GM18861 (cell line): ENCODE measurements around the gene HDDC3.
A peak's percentile ranks its signal among the peaks of the same experiment; 100 is the strongest.

Experiments
- ATAC-seq: cut with Tn5 transposase; IDR thresholded peaks from one replicate; pipeline ENCODE4 v1.9.1; 2021; ENCODE audit not compliant: unreplicated experiment

HDDC3 gene

DNA sequence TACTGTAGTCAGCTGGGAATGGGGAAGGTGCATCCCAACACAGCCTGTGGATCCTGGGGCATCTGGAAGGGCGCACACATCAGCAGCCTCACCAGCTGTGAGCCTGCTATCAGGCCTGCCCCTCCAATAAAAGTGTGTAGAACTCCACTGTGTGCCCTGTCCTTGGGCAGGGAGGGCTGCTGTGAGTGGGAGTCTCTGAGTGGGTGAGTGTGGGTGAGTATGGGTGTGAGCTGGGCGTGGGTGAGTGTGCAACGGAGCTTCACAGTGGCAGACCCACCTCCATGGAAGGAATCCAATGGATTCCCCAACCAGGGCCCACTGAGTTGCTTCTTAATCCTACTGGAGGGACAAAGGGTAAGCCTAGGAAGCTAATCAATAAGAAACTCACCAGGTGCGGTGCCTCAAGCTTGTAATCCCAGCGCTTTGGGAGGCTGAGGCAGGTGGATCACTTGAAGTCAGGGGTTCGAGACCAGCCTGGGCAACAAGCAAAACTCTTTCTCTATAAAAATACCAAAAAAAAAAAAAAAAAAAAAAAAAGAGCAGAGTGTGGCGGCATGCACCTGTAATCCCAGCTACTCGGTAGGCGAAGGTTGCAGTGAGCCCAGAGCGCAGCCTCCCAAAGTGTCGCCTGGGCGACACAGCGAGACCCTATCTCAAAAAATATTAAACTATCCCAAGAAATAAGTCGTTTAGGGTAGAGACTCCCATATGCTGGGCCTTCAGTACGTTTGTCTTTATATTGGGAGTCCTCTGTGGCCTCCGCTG, 21.8 kb upstream of the HDDC3 start:
- no peak for ATAC-seq

GRCh38 chr15:90952901-90953677, 20.7 kb upstream of the HDDC3 start:
- ATAC-seq: no peak

GRCh38 chr15:90950676-90951075, 18.3 kb upstream of the HDDC3 start:
- ATAC-seq: no peak

GRCh38 chr15:90949979-90950675, 17.8 kb upstream of the HDDC3 start:
- ATAC-seq: no peak

GRCh38 chr15:90948506-90948905, 16.2 kb upstream of the HDDC3 start:
- ATAC-seq: no peak

DNA sequence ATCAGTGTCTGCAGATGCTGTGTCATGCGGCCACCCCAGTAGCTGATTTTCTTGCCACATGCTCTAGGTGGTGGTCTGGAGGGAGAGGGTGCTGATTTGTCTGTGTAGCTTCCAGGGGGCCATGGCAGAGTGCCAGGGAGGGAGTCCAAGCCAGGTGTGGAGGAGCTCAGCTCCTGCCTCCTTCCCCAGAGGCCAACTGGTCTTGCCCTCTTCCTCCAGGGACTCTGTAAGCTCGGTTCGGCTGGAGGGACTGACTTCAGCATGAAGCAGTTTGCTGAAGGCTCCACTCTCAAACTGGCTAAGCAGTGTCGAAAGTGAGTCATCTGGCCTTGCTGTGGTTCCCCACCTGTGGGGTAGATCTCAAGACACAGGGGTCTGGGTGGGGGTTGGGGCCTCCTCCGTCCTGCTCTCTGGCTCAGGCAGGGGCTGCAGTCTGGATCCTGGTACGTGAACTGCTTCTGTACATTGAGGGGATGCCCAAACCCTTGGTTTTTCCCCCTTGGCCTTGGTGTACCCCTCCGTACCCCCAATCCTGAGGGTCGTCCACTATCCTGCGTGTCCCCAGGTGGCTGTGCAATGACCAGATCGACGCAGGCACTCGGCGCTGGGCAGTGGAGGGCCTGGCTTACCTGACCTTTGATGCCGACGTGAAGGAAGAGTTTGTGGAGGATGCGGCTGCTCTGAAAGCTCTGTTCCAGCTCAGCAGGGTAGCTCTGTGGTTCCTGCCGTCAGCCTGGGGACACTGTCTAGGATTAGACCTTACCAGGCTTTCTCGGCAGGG, 15.4 kb upstream of the HDDC3 start:
- no peak for ATAC-seq

DNA sequence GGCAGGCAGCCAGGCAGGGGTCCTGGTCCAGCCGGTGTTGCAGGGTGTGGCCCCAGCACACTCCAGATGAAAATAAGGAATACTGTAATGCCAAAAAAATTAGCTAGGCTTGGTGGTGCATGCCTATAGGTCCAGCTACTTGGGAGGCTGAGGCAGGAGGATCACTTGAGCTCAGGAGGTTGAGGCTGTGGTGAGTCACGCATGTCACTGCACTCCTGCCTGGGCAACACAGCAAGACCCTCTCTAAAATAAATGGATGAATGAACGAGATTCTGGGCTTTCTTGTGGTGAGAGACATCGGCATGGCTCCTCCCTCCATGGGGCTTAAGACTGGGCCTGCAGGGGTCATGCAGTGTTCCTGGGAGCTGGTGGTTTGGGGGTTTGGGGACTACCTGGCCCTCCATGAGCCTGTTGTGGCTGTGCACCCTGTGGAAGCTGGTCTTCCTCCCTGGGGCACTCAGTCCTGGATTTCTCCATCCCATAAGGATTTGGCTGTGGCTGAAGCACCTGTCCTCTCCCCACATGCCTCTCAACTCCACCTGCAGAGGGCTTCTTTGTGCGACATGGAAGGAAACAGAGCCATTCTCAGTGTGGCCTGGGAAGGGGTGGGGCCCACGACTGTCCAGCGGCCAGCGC, 14.7 kb upstream of the HDDC3 start:
- ATAC-seq: no peak

- ATAC-seq: no peak
Observed at GRCh38 chr15:90946538-90946937, 14.2 kb upstream of the HDDC3 start.

GRCh38 chr15:90945091-90945490, 12.7 kb upstream of the HDDC3 start:
- ATAC-seq: no peak

DNA sequence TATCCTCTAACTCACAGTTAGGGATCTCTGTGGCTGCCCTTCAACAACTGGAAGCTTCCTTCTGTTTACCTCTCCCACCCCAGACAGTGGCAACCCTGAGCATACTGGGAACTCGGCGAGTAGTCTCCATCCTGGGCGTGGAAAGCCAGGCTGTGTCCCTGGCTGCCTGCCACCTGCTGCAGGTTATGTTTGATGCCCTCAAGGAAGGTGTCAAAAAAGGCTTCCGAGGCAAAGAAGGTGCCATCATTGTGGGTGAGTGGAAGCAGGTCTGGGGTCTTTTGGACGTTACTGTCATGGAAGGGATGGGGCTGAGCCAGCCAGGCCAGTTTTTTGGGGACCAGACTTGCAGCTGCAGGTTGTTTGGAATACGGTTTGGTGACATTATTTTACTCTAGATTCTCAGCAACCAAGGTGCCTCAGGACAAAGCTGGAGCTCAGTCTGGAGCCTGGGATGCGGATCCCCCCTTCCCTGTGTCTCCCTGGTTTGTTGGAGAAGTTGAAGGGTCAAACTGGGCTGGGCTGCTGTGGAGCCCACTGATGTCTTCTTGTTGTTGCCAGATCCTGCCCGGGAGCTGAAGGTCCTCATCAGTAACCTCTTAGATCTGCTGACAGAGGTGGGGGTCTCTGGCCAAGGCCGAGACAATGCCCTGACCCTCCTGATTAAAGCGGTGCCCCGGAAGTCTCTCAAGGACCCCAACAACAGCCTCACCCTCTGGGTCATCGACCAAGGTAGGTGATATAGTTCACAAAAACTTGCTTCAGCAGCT, 10.2 kb upstream of the HDDC3 start:
- no peak for ATAC-seq

- no peak for ATAC-seq
Observed at GRCh38 chr15:90941038-90941437, 8.7 kb upstream of the HDDC3 start.

GRCh38 chr15:90939756-90940155, 7.4 kb upstream of the HDDC3 start:
- ATAC-seq: no peak

DNA sequence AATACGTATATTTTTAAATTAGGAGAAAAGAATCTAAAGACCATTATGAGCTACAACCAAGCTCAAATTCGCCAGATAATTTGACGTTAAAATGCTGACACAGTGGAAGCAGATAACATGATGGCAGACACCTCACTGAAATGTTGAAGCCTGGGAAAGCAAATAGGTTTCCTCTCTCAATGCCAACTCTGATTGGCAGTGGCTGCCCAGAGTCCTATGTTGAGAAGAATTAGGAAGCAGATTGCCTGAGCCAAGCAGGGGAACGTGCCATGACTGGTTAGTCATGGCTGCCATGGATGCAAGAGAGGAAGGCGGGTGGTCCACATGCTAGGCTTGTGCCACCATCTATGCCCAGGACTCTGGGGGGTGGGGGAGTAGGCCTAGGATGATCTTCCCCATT, 5.9 kb upstream of the HDDC3 start:
- no peak for ATAC-seq

- no peak for ATAC-seq
Observed at GRCh38 chr15:90936823-90937222, 4.5 kb upstream of the HDDC3 start.

GRCh38 chr15:90934949-90935751, 2.8 kb upstream of the HDDC3 start, which contains the start of gene UNC45A:
Gene UNC45A, plus strand, starts transcription at chr15:90935285. Its CDS starts 40 bp downstream, at chr15:90935325.
- peak; percentile 44 for ATAC-seq

DNA sequence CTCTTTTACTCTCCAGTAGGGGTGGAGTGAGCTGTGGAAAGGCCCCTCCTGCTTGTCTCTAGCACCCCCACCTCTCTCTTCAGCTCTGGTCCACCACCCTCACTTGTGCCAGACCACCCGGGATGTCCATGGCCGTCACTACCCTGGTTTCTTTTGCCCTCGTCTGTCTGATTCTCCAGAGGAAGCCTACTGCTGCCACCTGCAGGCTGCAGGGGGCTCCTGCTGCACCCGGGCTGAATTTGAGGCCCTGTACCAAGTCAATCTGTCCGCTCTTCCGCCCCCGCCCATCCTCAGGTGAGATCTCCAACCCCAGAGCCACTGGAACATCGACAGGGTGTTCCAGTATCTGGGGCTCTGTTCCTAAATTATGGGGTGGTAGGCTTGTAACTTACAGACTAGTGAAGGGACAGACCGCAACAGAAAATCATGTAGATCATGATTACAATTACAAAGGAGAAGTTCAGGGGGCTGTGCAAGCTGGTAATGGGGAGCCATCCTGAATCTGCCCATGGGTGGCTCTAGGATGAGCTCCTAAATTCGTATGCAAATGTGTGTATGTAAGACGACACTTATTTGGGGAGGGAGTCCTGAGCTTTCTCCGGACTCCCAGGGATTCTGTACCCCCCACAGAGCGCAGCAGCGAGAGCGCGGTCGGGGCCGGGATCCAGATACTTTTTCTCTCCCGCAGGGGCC, 2.1 kb upstream of the HDDC3 start:
- ATAC-seq: peak; percentile 34

- no peak for ATAC-seq
Observed at GRCh38 chr15:90933301-90933700, 952 bp upstream of the HDDC3 start.

GRCh38 chr15:90932660-90932991, 277 bp upstream of the HDDC3 start:
- ATAC-seq: no peak

DNA sequence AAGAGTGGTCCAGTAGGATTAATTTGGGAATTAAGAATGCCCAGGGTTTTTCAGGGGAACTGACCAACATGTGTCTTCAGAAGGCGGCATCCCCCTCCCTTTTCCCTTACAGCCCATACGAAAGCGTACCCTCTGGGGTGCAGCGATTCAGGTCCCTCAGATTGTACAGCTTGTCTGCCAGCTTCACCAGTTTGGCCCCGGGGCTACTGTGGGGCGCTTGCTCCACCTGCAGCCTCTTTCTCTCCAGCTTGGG, 848 bp downstream of the HDDC3 start:
- ATAC-seq: no peak
